HL-60 (cell line): ENCODE measurements around the gene PANX1.
"Not testable (repeated sequence)": the region's sequence is repeated elsewhere in the genome, so short reads cannot be mapped to it uniquely, and the experiment has no call there.

Experiments
- CTCF ChIP-seq: IDR thresholded peaks from one replicate; pipeline ENCODE4 v1.5.1; 2011; ENCODE audit warnings: low read length, control low read depth, inconsistent platforms; ENCODE audit not compliant: insufficient read depth
- REST ChIP-seq: IDR thresholded peaks from 2 replicates; pipeline ENCODE4 v1.6.1; 2012; ENCODE audit warnings: low read depth; ENCODE audit not compliant: insufficient replicate concordance

- not testable (repeated sequence) for TF ChIP-seq CTCF, REST
Measured at GRCh38 chr11:94119676-94120075, 9.0 kb upstream of the PANX1 start.
